ENCODE results near the gene SHANK2. TPM values are rescaled to one million over a fixed set of nuclear protein-coding genes. Genes with fewer than 3 reads are reported as not detected.

The SHANK2 gene
- polyA plus RNA-seq, 1 donor from 2014 or later: 13.6 TPM

DNA sequence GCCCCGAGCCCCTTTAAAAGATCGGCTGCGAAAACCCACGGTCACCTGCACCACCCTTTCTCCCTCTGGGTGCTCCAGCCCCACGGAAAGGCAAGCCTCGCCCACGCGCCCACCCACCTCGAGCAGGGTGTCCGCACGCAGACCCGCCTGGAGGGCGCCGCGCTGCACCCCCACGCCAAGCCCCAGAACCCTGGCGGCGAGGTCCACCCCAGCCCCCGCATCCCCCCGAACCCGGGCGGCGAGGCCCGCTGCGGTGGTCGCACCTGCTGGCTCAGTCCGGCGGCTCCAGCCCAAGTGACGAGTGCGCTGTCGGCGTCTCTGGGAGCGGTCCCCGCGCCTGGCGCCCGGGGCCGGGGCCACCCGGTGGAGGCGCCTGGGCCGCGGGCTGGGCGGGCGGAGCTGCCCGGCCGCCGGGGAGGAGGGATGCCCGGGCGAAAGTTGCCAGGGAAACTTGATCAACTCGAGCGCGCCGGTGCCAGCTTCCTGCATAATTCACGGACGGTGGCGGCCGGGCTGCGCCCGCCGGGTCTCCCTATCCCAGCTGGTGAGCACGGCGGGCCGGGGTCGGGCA, 1.1 kb downstream of the SHANK2 start:
- peaks cover 64% of the 10 kb centered on the region for H3K27me3 ChIP-seq (ENCODE audit: insufficient read depth, low read depth, low read length)
- H3K4me2 ChIP-seq (ENCODE audit: low read length): no peak overlapping the region
- no peak overlapping the region for H3K27ac ChIP-seq (ENCODE audit: low read length)
- H4K20me1 ChIP-seq (ENCODE audit: insufficient read depth): no peaks in the 10 kb centered on the region
- no peaks in the 10 kb centered on the region for H3K9me3 ChIP-seq (ENCODE audit: low read length)
- H3K9ac ChIP-seq (ENCODE audit: low read length): peak overlapping the region; percentile 13
- H3K79me2 ChIP-seq (replicated peaks; ENCODE audit: insufficient read depth, low read length): no peaks in the 10 kb centered on the region
- H3K36me3 ChIP-seq (ENCODE audit: insufficient read depth, low read length): no peaks in the 10 kb centered on the region
- TF ChIP-seq, protein P1, sequence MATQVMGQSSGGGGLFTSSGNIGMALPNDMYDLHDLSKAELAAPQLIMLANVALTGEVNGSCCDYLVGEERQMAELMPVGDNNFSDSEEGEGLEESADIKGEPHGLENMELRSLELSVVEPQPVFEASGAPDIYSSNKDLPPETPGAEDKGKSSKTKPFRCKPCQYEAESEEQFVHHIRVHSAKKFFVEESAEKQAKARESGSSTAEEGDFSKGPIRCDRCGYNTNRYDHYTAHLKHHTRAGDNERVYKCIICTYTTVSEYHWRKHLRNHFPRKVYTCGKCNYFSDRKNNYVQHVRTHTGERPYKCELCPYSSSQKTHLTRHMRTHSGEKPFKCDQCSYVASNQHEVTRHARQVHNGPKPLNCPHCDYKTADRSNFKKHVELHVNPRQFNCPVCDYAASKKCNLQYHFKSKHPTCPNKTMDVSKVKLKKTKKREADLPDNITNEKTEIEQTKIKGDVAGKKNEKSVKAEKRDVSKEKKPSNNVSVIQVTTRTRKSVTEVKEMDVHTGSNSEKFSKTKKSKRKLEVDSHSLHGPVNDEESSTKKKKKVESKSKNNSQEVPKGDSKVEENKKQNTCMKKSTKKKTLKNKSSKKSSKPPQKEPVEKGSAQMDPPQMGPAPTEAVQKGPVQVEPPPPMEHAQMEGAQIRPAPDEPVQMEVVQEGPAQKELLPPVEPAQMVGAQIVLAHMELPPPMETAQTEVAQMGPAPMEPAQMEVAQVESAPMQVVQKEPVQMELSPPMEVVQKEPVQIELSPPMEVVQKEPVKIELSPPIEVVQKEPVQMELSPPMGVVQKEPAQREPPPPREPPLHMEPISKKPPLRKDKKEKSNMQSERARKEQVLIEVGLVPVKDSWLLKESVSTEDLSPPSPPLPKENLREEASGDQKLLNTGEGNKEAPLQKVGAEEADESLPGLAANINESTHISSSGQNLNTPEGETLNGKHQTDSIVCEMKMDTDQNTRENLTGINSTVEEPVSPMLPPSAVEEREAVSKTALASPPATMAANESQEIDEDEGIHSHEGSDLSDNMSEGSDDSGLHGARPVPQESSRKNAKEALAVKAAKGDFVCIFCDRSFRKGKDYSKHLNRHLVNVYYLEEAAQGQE (IDR thresholded peaks at IDR 0.05; ENCODE audit: borderline replicate concordance): no peak
- TF ChIP-seq TAF1 (IDR thresholded peaks at IDR 0.05; ENCODE audit: low read depth) (no peak), MXI1 (conservative IDR thresholded peaks at IDR 0.05; ENCODE audit: poor library complexity, severe bottlenecking) (no peak), POLR2AphosphoS5 (IDR thresholded peaks at IDR 0.05) (no peak), RAD21 (conservative IDR thresholded peaks at IDR 0.05) (no peak), SMC3 (conservative IDR thresholded peaks at IDR 0.05; ENCODE audit: poor library complexity) (no peak), EZH2 (IDR thresholded peaks at IDR 0.05; ENCODE audit: borderline replicate concordance, insufficient read depth, low read length, poor library complexity, severe bottlenecking) (no peak), EP300 (conservative IDR thresholded peaks at IDR 0.05; ENCODE audit: poor library complexity, severe bottlenecking) (no peak)
- TF ChIP-seq, protein P2, sequence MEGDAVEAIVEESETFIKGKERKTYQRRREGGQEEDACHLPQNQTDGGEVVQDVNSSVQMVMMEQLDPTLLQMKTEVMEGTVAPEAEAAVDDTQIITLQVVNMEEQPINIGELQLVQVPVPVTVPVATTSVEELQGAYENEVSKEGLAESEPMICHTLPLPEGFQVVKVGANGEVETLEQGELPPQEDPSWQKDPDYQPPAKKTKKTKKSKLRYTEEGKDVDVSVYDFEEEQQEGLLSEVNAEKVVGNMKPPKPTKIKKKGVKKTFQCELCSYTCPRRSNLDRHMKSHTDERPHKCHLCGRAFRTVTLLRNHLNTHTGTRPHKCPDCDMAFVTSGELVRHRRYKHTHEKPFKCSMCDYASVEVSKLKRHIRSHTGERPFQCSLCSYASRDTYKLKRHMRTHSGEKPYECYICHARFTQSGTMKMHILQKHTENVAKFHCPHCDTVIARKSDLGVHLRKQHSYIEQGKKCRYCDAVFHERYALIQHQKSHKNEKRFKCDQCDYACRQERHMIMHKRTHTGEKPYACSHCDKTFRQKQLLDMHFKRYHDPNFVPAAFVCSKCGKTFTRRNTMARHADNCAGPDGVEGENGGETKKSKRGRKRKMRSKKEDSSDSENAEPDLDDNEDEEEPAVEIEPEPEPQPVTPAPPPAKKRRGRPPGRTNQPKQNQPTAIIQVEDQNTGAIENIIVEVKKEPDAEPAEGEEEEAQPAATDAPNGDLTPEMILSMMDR (IDR thresholded peaks at IDR 0.05; ENCODE audit: poor library complexity, severe bottlenecking): no peak
- no peaks in the 10 kb centered on the region for H3F3A ChIP-seq (ENCODE audit: insufficient read depth, low read length, poor library complexity, severe bottlenecking)
- no peak overlapping the region for H2AFZ ChIP-seq (ENCODE audit: low read depth, low read length)
- no peaks in the 10 kb centered on the region for H3K9me2 ChIP-seq (ENCODE audit: insufficient read depth, low read length)
- peak overlapping the region; percentile 72 for H3K4me3 ChIP-seq (ENCODE audit: low read length)

DNA sequence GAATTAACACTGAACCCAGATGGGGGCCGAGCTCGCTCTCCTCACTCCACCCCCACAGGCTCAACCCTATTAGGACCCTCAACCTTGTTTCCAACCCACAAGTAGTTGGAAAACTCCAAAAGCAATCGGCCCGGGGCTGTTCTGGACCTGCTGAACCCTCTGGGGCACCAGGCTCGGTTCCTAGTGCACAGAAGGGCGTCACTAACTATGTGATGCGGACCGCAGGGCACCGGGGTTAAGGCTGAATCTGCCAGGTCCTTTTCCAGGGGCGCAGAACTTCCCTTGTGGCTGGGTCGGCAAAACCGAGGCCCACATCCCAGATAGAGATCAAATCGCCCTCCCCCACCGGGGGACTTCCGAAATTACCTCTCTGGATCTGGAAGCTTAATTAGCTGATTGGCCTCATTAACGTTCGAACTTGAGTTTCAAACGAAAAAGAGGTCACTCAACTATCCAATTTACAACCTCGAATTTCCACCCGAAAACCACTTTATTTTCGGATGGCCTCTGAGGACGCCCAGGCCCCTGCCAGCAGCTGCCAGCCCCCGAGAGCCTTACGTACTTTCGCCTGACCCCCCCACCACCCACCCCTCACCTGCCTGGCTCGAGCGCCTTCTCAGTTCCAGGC, 1.7 kb downstream of the SHANK2 start:
- Histone ChIP-seq H3K36me3 (ENCODE audit: insufficient read depth, low read length) (no peaks in the 10 kb centered on the region), H3F3A (ENCODE audit: insufficient read depth, low read length, poor library complexity, severe bottlenecking) (no peaks in the 10 kb centered on the region), H3K4me2 (ENCODE audit: low read length) (no peak overlapping the region), H3K79me2 (replicated peaks; ENCODE audit: insufficient read depth, low read length) (no peaks in the 10 kb centered on the region), H3K27me3 (ENCODE audit: insufficient read depth, low read depth, low read length) (peaks cover 64% of the 10 kb centered on the region), H3K9me3 (ENCODE audit: low read length) (no peaks in the 10 kb centered on the region), H4K20me1 (ENCODE audit: insufficient read depth) (no peaks in the 10 kb centered on the region), H3K9ac (ENCODE audit: low read length) (no peak overlapping the region), H3K27ac (ENCODE audit: low read length) (no peak overlapping the region), H3K4me3 (ENCODE audit: low read length) (peak overlapping the region; percentile 72), H2AFZ (ENCODE audit: low read depth, low read length) (no peak overlapping the region), H3K9me2 (ENCODE audit: insufficient read depth, low read length) (no peaks in the 10 kb centered on the region)
- TF ChIP-seq TAF1 (IDR thresholded peaks at IDR 0.05; ENCODE audit: low read depth): no peak
- no peak for TF ChIP-seq MXI1 (conservative IDR thresholded peaks at IDR 0.05; ENCODE audit: poor library complexity, severe bottlenecking)
- TF ChIP-seq EP300 (conservative IDR thresholded peaks at IDR 0.05; ENCODE audit: poor library complexity, severe bottlenecking): no peak
- TF ChIP-seq RAD21 (conservative IDR thresholded peaks at IDR 0.05): no peak
- TF ChIP-seq, protein P2 (IDR thresholded peaks at IDR 0.05; ENCODE audit: poor library complexity, severe bottlenecking): no peak
- TF ChIP-seq, protein P1 (IDR thresholded peaks at IDR 0.05; ENCODE audit: borderline replicate concordance): no peak
- TF ChIP-seq SMC3 (conservative IDR thresholded peaks at IDR 0.05; ENCODE audit: poor library complexity): no peak
- TF ChIP-seq EZH2 (IDR thresholded peaks at IDR 0.05; ENCODE audit: borderline replicate concordance, insufficient read depth, low read length, poor library complexity, severe bottlenecking): no peak
- no peak for TF ChIP-seq POLR2AphosphoS5 (IDR thresholded peaks at IDR 0.05)
